ENCODE data around the gene RAB11FIP4.

- TF ChIP-seq CTCF (IDR thresholded peaks at IDR 0.05; ENCODE audit: insufficient read depth, low read length) (no peak), GABPA (IDR thresholded peaks at IDR 0.05; ENCODE audit: low read depth) (no peak), REST (IDR thresholded peaks at IDR 0.05; ENCODE audit: insufficient replicate concordance, low read depth) (no peak), POLR2AphosphoS5 (IDR thresholded peaks at IDR 0.05; ENCODE audit: low read depth) (no peak)
Observed at GRCh38 chr17:31349454-31349853, 42.0 kb upstream of the RAB11FIP4 start.
